ENCODE results near the gene GMEB1. TPM values are rescaled to one million over a fixed set of nuclear protein-coding genes. Genes with fewer than 3 reads are reported as not detected.
"Not testable (repeated sequence)": the region's sequence is repeated elsewhere in the genome, so short reads cannot be mapped to it uniquely, and the experiment has no call there.

GMEB1 gene
- total RNA-seq, 1 experiment from 2014 or later, result 3.5 TPM

GRCh38 chr1:28666806-28667205, 1.8 kb upstream of the GMEB1 start:
- no peak for DNase-seq (ENCODE audit: low read depth, low spot score)
- in situ Hi-C loops (cut with HindIII; ENCODE audit: low pct_unique_long_range_greater_than_20kb, low sequenced_read_pairs), result no loop called here

DNA sequence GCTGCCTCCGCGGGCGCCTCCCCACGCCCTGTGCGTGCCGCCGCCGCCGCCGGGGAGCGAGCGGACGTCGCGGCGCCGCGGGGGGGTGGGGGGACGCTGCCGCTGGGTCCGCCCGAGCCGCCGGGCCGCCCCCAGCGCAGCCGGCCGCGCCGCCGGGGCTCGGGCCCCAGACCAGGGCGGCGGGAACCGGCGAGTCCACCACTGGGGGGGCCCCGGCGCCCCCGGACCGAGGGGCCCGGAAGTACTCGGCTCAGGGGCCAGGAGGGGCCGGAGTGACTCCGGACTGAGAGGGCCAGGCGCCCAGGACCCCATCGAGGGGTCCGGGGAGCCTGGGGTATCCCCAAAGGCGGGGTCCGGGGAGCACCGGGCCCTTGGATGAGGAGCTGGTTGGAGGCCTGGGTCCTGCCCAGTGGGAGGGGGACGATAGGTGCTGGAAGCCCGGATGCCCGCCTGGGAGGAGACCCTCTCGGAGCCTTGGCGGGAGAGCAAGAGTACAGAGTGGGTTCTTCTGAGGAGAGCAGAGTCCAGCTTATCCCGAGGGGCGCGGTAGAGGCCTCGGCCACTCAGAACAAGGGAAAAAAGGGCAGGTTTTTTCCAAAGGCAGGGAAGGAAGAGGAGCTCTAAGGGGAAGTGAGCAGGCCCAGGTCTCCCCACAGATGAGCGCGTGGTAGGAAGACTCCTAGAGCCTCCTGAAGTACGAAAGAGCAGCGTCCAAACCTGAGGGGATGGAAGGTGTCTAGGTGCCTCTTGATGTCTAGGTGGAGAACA, 556 bp downstream of the GMEB1 start:
- in situ Hi-C loops (cut with HindIII; ENCODE audit: low pct_unique_long_range_greater_than_20kb, low sequenced_read_pairs), result no loop called here
- peak; percentile 22 for DNase-seq (ENCODE audit: low read depth, low spot score)

DNA sequence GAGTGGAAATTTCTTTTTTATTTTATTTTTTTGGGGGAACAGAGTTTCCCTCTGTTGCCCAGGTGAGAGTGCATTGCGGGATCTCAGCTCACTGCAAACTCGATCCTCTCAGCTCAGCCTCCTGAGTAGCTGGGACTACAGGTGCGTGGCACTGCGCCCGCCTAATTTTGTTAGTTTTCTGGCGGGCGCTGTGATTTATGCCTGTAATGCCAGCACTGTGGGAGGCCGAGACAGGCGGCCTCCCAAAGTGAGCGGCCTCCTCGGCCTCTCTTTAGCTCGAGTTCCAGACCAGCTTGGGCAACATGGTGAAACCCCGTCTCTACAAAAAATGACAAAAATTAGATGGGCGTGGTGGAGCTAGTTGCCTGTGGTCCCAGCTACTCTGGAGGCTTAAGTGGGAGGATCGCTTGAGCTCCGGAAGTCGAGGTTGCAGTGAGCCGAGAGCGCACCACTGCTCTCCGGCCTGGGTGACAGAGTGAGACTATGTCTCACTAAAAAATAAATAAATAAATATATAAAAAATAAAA, 2.7 kb downstream of the GMEB1 start:
- no peak for DNase-seq (ENCODE audit: low read depth, low spot score)
- in situ Hi-C loops (cut with HindIII; ENCODE audit: low pct_unique_long_range_greater_than_20kb, low sequenced_read_pairs), result no loop called here

DNA sequence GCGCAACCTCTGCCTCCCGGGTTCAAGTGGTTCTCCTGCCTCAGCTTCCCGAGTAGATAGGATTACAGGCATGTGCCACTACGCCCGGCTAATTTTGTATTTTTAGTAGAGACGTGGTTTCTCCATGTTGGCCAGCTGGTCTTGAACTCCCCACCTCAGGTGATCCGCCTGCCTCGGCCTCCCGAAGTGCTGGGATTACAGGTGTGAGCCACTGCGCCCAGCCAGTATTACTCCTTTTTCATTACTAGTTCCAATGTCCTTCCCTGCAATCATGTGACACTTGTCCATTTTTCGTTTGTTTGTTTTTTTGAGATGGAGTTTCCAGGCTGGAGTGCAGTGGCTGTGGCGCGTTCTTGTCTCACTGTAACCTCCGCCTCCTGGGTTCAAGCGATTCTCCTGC, 4.4 kb downstream of the GMEB1 start:
- DNase-seq (ENCODE audit: low read depth, low spot score); in situ Hi-C loops (cut with HindIII; ENCODE audit: low pct_unique_long_range_greater_than_20kb, low sequenced_read_pairs): not testable (repeated sequence)

DNA sequence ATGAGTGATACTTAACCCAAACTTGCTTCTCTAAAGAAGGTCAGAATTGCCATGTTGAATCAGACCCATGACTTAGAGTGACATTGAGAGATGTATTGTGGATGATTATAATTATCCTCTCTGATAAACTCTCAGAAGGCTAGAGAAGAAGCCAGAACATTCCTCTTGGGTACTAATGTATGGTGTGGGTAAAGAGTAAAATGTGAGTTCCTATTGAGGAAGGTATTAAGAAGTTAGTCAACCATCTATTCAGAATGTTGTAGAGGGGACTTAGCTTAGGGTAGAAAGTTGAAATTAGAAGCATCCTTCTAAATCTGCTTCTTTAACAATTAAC, 7.3 kb downstream of the GMEB1 start:
- DNase-seq (ENCODE audit: low read depth, low spot score), result no peak
- in situ Hi-C loops (cut with HindIII; ENCODE audit: low pct_unique_long_range_greater_than_20kb, low sequenced_read_pairs), result no loop called here

- in situ Hi-C loops (cut with HindIII; ENCODE audit: low pct_unique_long_range_greater_than_20kb, low sequenced_read_pairs), result no loop called here
- DNase-seq (ENCODE audit: low read depth, low spot score), result no peak
These were observed 11.6 kb downstream of the GMEB1 start for GRCh38 chr1:28680151-28680550.

- no peak for DNase-seq (ENCODE audit: low read depth, low spot score)
- in situ Hi-C loops (cut with HindIII; ENCODE audit: low pct_unique_long_range_greater_than_20kb, low sequenced_read_pairs), result no loop called here
These were observed 14.3 kb downstream of the GMEB1 start for GRCh38 chr1:28682840-28683239.

DNA sequence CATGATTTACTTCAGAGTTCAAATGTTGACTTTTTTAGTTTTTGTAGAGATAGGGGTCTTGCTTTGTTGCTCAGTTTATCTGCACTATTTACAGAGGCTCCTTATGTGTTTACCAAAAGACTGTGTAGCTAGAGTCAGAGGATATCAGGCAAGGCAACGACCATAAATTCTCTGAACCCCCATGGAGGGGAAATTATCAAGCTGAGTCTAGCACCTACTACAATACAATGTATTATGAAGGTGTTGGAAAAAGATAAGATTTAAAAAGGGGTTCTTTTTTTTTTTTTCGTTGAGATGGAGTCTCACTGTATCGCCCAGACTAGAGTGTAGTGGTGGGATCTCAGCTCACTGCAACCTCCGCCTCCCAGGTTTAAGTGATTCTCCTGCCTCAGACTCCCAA, 16.4 kb downstream of the GMEB1 start:
- in situ Hi-C loops (cut with HindIII; ENCODE audit: low pct_unique_long_range_greater_than_20kb, low sequenced_read_pairs), result no loop called here
- no peak for DNase-seq (ENCODE audit: low read depth, low spot score)

DNA sequence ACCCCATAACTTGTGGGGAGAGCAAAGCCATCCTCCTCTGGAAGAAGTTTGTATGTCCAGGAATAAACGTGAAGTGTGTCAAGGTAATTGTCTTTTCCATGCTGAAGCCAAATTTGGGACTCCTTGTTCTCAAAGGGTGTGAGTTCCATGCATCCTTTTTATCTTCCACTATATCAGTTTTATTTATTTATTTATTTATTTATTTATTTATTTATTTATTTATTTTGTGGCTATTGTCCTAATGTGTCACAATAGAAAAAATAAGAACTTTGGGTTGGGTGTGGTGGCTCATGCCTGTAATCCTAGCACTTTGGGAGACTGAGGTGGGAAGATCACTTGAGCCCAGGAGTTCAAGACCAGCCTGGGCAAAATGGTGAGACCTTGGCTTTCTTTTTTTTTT, 23.0 kb downstream of the GMEB1 start:
- in situ Hi-C loops (cut with HindIII; ENCODE audit: low pct_unique_long_range_greater_than_20kb, low sequenced_read_pairs); DNase-seq (ENCODE audit: low read depth, low spot score): not testable (repeated sequence)

DNA sequence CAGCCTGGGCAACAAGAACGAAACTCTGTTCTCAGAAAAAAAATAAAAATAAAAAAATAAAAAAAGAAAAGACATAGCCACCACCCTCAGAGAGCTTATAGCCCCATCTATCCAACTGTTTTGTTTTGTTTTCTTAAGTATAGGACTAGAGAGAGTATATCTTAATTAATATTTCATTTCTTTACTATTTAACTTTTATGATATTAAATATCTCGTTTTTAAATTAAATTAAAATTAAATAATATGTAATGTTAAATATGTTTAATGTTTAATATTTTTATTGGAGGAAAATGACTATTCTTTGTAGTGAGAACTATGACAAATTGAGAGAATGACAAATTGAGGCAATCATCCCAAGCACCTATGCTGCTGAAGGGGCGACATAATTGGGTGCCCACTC, 35.0 kb downstream of the GMEB1 start:
- in situ Hi-C loops (cut with HindIII; ENCODE audit: low pct_unique_long_range_greater_than_20kb, low sequenced_read_pairs), result no loop called here
- DNase-seq (ENCODE audit: low read depth, low spot score), result no peak

DNA sequence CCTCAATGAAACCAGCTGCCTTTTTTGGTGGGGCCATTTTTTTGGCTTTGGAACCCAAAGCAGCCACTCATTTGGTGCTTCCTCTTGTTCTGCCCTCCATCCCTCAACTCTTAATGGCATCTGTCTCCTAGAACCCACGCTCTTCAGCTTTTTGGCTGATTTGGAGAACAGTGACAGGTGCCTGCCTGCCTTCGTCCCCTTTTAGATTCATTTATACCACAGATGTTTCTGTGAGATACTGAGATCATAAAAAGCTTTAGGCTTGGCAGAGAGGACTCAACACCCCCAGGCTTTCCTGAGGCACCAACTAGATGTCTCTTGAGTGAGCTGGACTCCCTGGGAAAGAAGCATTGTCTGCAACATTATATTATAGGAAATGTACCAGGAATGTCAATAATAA, 47.8 kb downstream of the GMEB1 start:
- DNase-seq (ENCODE audit: low read depth, low spot score), result no peak
- in situ Hi-C loops (cut with HindIII; ENCODE audit: low pct_unique_long_range_greater_than_20kb, low sequenced_read_pairs), result no loop called here

DNA sequence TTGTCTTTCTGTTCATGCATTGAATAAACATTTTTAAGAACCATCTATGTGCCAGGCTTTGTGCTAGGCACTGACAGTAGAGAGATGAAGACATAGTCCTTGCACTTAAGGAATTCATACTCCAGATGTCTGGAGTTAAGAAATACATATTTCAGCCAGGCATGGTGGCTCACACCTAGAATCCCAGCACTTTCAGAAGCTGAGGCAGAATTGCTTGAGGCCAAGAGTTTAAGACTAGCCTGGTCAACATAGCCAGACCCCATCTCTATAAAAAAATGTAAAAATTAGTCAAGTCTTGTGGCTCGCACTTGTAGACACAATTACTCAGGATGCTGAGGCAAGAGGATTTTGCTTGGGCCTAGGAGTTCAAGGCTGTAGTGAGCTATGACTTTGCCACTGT, 49.6 kb downstream of the GMEB1 start:
- no peak for DNase-seq (ENCODE audit: low read depth, low spot score)
- in situ Hi-C loops (cut with HindIII; ENCODE audit: low pct_unique_long_range_greater_than_20kb, low sequenced_read_pairs), result no loop called here

DNA sequence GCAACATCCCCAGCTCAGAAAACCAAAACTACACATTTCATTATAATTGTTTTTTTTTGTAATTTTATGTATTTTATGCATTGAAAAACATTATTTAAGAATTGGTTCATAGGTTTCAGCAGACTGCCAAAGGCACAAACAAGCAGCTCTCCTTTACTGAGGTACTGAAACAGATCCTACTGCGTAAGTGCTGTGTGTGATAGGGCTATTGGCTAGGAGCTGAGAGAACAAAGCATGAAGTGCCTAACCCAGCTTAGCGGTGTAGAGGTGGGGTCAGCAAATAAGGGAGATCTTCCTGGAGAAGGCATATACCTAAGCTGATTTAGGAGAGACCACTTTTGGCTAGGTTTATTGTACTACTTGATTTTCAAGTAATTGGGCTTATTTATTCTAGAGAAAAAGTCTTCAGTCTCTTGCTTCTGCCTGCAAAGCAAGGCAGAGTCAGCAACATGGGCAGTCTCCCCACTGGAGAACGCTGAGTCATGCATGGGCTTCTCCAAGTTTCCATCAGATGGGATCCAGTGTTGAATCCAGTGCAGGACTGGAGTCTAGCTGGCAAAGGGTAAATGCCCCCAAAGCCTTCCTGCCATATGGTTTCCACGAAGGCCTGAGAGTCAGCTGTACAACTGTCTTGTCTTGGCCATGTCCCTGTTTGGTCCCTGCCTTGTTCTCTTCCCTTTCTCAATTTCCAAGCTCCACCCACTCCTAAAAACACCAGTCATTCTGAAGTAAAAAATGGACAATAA, 50.2 kb downstream of the GMEB1 start:
- no peak for DNase-seq (ENCODE audit: low read depth, low spot score)
- in situ Hi-C loops (cut with HindIII; ENCODE audit: low pct_unique_long_range_greater_than_20kb, low sequenced_read_pairs), result no loop called here

DNA sequence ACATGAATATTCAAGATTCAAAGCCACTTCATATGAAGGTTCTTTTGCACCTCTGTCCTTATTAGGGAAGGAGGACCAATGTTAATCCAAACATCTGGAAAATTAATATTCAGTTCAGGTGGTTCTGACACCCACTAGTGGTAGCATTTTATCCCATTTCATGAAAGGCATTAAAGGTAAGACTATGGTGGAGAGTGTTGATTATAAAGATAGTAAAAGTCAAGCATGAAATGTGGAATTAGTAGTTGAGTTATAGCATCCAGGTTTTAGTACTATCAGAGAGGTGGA, 50.7 kb downstream of the GMEB1 start:
- in situ Hi-C loops (cut with HindIII; ENCODE audit: low pct_unique_long_range_greater_than_20kb, low sequenced_read_pairs), result no loop called here
- DNase-seq (ENCODE audit: low read depth, low spot score), result peak; percentile 8

GRCh38 chr1:28720376-28720775, 51.8 kb downstream of the GMEB1 start:
- in situ Hi-C loops (cut with HindIII; ENCODE audit: low pct_unique_long_range_greater_than_20kb, low sequenced_read_pairs), result no loop called here

GRCh38 chr1:28721927-28722326, 53.3 kb downstream of the GMEB1 start:
- in situ Hi-C loops (cut with HindIII; ENCODE audit: low pct_unique_long_range_greater_than_20kb, low sequenced_read_pairs); DNase-seq (ENCODE audit: low read depth, low spot score): not testable (repeated sequence)

More at GRCh38 chr1:28720376-28720775, 51.8 kb downstream of the GMEB1 start:
- no peak for DNase-seq (ENCODE audit: low read depth, low spot score)

- in situ Hi-C loops (cut with HindIII; ENCODE audit: low pct_unique_long_range_greater_than_20kb, low sequenced_read_pairs); DNase-seq (ENCODE audit: low read depth, low spot score): not testable (repeated sequence)
These were observed 56.8 kb downstream of the GMEB1 start for GRCh38 chr1:28725365-28725764.

GRCh38 chr1:28735961-28736449, 67.4 kb downstream of the GMEB1 start:
- in situ Hi-C loops (cut with HindIII; ENCODE audit: low pct_unique_long_range_greater_than_20kb, low sequenced_read_pairs), result no loop called here
- DNase-seq (ENCODE audit: low read depth, low spot score), result no peak
